Measurements from ENCODE around the gene EPS8L2.
"Not testable (repeated sequence)": the region's sequence is repeated elsewhere in the genome, so short reads cannot be mapped to it uniquely, and the experiment has no call there.

The EPS8L2 gene

DNA sequence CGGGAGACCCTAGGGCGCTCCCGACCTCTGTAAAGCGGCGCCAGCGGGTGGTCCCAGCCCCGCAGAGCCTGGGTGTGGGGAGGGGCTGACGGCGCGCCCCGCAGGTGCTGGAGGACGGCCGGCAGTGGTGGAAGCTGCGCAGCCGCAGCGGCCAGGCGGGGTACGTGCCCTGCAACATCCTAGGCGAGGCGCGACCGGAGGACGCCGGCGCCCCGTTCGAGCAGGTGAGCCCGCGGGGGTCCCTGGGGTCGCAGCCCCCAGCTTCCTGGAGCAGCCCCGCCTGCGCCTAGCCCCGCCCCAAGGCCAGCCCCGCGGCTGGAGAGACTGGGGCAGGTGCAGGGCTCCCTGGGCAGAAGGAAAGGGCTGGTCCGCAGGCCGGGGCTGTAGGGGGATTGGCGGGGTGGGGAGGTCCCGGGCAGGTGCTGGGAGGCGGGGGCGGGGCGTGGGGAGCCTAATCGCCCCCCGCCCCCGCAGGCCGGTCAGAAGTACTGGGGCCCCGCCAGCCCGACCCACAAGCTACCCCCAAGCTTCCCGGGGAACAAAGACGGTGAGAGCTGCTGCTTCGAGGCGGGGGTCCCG lies 19.7 kb downstream of the EPS8L2 start:
- DNase-seq (ENCODE audit: low read depth in 3 of 3), result no peak

DNA sequence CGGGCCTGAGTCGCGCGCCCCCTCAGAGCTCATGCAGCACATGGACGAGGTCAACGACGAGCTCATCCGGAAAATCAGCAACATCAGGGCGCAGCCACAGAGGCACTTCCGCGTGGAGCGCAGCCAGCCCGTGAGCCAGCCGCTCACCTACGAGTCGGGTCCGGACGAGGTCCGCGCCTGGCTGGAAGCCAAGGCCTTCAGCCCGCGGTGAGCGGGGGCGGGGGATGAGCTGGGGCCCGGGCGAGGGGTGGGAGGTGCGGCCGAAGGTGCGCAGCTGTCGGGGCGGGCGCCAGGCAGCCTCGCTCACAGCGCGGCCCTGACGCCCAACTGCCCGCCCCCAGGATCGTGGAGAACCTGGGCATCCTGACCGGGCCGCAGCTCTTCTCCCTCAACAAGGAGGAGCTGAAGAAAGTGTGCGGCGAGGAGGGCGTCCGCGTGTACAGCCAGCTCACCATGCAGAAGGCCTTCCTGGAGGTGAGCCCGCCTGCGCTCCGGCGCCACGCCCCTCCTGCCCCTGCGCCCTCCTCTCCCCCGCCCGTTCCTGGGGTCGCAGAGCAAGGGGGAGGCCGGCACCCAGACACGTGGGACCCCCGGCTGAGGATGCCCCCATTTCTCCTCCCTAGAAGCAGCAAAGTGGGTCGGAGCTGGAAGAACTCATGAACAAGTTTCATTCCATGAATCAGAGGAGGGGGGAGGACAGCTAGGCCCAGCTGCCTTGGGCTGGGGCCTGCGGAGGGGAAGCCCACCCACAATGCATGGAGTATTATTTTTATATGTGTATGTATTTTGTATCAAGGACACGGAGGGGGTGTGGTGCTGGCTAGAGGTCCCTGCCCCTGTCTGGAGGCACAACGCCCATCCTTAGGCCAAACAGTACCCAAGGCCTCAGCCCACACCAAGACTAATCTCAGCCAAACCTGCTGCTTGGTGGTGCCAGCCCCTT lies 20.5 kb downstream of the EPS8L2 start:
- peak in 1 of 3 experiments; percentile 53 for DNase-seq (ENCODE audit: low read depth in 3 of 3)

DNA sequence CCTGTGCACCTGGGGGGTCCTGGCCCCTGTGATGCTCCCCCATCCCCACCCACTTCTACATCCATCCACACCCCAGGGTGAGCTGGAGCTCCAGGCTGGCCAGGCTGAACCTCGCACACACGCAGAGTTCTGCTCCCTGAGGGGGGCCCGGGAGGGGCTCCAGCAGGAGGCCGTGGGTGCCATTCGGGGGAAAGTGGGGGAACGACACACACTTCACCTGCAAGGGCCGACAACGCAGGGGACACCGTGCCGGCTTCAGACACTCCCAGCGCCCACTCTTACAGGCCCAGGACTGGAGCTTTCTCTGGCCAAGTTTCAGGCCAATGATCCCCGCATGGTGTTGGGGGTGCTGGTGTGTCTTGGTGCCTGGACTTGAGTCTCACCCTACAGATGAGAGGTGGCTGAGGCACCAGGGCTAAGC lies 21.3 kb downstream of the EPS8L2 start:
- DNase-seq (ENCODE audit: low read depth in 3 of 3), result no peak

DNA sequence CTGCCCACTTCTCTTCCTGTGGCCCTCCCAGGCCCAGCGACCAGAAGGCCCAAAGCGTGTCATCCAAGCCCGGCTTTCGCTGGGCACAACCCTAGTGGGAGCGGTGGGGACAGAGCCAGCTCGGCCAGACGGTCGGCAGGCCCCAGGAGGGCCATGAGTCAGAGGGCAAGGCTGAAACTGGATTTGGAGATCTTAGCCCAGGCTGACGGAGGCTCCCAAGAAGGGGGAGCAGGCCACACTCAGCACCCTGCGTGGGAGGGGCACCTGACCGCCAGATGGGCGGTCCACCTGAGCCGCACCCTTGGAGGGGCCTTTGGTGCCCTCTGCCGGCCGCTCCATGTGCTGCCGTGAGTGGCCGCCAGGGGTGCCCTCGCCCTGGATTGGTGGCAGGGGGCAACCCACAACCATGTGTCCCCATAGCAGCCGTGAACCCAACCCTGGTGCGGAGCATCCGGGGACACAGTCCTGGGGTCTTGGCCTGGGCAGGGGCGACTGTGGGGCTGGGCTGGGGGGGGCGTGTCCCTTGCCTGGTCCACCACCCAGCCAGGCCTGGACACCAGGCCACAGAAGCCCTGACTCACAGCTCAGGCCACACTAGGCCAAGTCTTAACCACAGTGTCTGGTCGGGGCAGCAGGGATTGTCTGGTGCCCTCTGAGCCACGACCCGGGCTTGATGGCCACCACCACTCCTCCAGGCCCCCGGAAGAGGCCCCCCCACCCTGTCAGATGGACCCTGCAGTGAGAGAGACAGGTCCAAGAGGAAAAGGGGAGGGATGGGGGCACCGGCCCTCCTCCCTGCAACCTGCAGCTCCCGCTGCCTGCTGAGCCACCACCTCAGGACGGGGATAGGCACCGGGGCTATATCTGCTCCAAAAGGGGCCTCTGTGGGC lies 22.1 kb downstream of the EPS8L2 start:
- DNase-seq (ENCODE audit: low read depth in 3 of 3), result peak; percentile 58 to 80 (median 62)

DNA sequence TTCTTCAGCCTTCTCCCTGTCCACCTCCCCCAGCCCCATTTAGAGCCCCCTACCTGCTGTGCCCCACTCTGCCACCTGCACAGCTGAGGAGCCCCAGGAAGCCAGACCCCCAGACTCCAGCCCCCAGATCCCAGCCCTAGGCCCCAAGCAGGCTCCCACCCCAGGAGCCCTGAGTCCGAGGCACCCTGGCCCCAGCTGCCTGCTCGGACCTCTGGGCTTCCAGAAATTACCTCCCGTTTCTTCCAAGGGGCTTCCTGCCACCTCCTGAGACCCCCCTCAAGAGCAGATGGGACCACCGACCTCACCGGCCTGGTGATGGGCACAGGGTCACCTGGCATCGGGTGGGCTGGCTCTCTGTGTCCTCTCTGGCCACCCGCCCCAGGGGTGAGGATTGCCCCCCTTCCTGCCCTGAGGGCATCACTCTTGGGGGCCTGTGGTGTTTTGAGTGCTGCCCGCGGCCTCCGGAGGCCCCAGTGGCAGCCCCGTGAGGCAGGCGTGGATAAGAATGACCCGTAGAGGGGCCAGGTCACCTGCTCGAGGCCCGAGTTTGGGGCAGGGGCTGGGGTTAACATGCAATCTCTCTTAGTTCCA lies 23.0 kb downstream of the EPS8L2 start:
- no peak for DNase-seq (ENCODE audit: low read depth in 3 of 3)

DNA sequence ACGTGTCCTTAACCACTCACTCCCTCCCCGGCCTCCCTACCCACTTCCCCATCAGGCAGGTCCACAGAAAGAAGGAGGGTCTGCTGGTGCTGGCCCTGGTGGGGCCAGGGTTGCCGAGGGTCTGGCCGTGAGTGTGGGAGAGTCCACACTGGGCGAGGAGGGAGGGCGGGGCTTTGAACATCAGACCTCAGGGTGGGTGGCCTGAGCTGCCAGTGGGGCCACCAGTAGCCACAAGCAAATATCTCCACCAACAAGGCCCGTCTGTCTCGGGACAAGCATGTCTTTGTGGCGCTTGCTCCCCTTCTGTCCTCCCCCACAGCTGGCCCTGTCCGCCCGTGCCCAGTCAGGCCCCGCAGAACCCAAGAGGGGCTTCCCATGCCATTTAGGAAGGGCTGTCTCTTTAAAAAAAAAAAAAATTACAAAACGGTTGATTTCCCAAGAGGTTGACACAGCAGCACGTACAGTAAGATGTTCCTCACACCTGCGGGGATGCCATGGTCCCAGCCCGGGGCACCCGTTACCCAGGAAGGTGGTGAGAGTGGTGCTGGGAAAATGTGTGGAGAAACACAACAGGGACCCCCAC lies 23.6 kb downstream of the EPS8L2 start:
- DNase-seq (ENCODE audit: low read depth in 3 of 3), result no peak

DNA sequence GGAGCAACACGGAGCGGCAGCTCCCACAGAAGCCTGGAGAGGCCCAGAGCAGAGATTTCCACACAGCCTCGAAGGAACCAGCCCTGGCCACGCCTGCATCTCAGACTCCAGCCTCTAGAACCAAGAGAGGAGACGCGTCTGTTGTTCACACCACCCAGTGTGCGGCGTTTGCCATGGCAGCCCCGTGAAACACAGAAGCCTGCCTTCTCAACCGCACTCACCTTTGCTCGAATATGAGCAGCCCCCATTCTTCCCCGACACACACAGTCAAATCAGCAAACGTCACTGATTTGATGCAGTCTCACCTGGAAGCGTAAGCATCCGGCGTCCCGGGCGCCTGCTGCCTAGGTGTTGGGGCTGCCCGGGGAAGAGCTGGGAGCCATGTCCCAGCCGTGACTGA lies 27.0 kb downstream of the EPS8L2 start:
- no peak for DNase-seq (ENCODE audit: low read depth in 3 of 3)

DNA sequence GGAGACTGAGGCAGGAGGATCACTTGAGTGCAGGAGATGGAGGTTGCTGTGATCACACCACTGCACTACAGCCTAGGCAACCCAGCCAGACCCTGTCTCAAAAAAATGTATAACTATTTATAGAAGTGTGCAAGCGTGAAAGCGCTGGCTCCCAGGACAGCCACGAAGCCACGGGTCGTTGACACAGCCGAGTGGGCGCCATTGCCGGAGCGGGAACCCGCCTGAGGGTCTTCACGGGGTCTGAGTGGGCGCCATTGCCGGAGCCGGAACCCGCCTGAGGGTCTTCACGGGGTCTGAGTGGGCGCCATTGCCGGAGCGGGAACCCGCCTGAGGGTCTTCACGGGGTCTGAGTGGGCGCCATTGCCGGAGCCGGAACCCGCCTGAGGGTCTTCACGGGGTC lies 28.5 kb downstream of the EPS8L2 start:
- DNase-seq (ENCODE audit: low read depth in 3 of 3), result not testable (repeated sequence)

DNA sequence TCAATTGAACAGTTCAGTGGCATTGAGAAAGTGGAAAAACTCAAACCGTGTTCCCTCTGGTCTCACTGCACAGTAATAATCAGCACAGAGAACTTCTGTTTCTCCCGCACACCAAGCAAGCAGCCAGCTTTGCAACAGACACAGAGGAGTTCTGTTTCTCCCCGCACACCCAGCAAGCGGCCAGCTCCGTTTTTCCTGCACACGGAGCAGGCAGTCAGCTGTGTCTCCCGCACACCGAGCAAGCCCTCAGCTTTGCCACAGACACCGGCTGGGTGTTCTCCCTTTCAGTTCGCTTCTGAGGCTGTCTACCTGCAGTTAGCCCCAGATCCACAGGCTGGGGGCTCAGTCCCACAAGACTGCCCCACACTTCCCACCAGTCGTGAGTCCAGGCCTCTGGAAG lies 31.3 kb downstream of the EPS8L2 start:
- DNase-seq (ENCODE audit: low read depth in 3 of 3), result no peak

DNA sequence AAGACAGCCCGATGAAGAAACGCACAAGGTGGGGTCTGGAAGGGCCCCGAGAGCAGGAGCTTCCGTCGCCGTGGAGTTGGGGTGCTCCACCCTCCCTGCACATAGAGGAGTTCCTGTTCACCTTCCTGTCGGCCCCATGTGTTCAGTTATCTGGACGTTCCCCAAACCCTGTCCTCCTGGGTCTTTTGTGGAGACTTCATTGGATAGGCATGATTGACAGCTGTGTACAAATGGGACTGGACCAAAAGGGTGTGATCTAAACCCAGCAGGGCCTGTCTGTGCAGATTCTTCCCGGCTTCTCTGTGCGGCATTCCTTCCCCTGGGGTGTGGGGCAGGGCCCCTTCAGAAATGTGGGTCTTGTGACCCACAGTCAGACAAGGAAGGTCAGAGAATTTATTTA lies 31.9 kb downstream of the EPS8L2 start:
- DNase-seq (ENCODE audit: low read depth in 3 of 3), result not testable (repeated sequence)

DNA sequence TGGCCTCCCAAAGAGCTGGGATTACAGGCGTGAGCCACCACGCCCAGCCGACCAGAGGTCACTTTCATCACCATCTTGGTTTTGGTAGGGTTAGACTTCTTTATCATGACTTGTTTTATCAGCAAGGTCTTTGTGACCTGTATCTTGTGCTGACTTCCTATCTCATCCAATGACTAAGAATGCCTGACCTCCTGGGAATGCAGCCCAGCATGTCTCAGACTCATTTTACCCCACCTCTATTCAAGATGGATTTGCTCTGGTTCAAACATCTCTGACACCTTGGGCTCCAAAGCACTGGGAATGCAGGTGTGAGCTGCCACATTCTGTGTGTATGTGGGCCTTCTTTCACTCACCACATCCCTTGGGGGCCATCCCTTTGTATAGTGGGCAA lies 36.1 kb downstream of the EPS8L2 start:
- DNase-seq (ENCODE audit: low read depth in 3 of 3), result no peak

DNA sequence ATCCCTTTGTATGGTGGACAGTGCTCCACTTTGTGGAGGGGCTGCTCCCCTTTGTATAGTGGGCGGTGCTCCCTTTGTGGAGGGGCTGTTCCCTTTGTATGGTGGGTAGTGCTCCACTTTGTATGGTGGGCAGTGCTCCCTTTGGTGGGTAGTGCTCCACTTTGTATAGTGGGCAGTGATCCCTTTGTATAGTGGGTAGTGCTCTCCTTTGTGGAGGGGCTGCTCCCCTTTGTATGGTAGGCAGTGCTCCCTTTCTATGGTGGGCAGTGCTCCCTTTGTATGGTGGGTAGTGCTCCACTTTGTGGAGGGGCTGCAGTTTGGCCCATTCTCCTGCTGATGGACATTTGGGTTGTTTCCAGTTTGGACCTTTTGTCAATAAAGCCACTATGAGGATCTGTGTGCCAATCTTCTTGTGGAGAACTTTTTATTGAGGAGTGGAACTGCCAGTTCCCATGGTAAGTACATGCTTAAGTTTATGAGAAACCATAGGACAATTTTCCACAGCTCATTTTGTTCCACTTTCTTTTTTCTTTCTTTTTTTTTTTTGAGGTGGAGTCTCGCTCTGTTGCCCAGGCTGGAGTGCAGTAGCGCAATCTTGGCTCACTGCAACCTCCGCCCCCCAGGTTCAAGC lies 36.7 kb downstream of the EPS8L2 start:
- DNase-seq (ENCODE audit: low read depth in 3 of 3), result no peak

DNA sequence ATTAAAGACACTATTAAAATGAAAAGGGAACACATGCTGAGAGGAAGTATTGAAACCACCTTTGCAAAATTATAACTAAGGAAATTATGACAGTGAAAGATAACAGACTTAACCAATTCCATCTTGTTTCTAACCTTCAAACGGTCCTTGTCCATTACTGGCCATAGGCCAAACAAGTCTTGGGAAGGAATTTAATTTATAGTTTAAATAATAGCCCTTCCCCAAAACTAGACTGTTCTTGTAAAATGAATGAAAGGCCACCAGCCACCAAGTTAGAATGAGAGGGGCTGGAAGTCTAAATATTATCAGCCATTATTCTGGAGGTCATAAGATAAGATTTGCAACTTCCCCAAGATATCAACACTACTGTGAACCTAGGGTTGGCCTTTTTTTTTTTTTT lies 39.4 kb downstream of the EPS8L2 start:
- no peak for DNase-seq (ENCODE audit: low read depth in 3 of 3)

DNA sequence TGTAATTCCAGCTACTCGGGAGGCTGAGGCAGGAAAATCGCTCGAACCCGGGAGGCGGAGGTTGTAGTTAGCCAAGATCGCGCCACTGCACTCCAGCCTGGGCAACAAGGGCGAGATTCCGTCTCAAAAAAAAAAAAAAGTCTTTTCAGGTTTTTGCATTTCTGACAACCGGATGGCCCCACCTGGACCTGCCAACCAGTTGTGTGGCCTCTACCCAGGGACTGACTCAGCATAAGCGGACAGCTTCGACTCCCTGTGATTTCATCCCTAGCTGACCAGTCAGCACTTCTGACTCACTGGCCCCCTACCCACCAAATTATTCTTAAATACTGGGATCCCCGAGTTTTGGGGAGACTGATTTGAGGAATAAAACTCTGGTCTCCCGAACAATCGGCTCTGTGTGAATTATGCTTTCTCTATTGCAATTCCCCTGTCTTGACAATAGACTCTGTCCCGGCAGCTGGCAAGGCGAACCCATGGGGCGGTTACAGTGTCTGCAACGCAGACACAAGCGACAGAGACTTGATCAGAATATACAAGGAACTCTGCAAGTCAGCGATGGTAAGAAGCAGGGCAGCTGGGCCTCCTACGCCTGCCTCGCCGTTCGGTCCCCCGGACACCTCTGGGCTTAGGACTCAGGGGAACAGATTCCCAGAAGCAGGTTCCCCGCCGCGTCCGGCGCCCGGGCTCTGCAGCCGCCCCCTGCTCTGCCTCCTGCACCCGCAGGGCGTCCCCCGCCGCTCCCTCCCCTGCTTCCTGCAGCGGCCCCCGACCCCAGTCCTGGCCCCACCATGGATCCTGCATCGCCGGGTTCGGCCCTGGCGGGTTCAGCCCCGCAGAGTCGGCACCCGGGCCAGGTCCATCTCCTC lies 40.5 kb downstream of the EPS8L2 start:
- no peak for DNase-seq (ENCODE audit: low read depth in 3 of 3)

DNA sequence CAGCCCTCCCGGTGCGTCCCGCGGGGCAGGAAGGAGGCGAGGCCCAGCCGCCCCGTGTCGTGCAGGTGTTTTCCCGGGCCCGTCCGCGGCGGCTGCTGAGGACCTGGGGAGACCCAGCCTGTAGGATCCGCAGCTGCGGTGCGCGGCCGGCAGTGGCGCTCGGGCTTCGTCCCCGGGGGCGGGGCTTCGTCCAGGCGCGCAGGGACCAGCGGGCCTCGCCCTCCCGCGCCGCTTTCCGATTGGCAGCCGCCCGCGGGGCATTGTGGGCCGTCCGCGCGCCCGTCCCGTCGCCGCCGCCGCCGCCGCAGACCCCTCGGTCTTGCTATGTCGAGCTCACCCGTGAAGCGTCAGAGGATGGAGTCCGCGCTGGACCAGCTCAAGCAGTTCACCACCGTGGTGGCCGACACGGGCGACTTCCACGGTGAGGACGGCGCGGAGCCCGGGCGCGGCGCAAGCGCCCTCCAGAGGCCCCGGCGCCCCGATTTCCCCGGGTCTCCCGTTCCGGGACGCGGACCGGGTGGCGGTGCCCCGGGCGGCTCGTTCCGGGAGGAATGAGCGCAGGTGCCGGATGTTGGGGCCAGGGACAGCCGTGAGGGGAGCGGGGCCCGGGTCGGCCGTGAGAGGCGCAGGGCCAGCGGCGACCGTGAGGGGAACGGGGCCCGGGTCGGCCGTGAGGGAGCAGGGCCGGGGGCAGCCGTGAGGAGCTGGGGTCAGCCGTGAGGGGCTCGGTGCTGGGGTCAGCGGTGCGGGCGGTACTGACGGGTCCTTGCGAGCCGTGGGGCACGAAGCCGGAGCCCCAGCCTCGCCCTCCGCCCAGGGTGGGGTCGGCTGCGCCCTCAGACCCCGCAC lies 41.4 kb downstream of the EPS8L2 start, which contains the start of gene TALDO1:
TSS of gene TALDO1 (plus strand) at position 307 of the 849 bp plus-strand sequence. CDS start at position 325, 18 bp downstream.
- peak; percentile 63 to 92 (median 73) for DNase-seq (ENCODE audit: low read depth in 3 of 3)

DNA sequence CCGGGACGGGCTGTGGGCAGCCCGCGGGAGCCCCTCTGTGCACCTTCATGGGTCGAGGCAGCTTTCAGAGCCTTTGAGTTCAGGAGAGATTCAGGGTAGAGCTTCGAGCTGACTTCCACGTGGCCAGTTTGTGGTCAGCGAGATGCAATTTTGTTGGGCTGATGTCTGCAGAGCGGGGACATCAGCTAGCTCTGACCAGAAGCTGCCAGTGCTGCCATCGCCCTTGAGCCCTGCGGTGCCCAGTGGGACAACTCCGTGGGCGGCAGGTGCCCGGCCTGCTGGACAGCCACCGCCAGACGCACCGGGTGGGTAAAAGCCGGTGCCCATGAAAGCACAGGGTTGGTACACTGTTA lies 42.0 kb downstream of the EPS8L2 start:
- no peak for DNase-seq (ENCODE audit: low read depth in 3 of 3)

DNA sequence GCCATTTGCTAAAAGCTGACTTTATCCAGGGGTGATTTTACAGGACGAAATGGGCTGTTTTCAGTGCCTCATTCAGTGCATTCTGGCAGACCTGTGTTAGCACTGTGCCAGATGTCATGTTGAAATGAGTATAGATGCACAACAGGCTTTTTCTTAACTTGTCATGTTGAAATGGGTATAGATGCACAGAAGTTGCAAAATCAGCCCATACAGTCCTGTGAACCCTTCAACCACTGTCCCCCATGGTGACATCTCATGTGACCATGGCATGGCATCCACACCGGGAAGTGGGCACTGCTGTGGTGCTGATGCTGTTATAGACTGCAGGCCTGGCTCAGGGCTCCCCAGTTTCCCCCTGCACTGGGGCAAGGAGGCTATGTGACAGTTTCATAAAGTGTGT lies 43.7 kb downstream of the EPS8L2 start:
- DNase-seq (ENCODE audit: low read depth in 3 of 3), result no peak

DNA sequence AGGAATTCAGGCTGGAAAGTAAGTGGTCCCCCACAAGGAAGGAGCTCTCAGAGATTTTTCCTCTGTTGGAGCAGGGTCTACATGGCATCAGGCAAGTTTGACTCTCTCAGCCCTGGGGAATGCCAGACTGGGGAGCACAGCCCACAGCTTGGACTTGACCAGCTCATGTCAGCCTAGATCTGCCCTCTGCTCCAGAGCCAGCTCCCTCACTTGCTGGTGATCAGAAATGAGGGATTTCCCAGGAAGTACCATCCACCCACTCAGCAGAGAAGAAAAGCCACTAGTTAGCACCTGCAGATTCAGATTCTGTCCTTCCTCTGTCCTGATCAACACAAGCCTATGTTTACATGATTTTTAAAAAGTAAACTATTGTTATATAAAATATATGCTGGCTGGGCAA lies 54.2 kb downstream of the EPS8L2 start:
- DNase-seq (ENCODE audit: low read depth in 3 of 3), result no peak

DNA sequence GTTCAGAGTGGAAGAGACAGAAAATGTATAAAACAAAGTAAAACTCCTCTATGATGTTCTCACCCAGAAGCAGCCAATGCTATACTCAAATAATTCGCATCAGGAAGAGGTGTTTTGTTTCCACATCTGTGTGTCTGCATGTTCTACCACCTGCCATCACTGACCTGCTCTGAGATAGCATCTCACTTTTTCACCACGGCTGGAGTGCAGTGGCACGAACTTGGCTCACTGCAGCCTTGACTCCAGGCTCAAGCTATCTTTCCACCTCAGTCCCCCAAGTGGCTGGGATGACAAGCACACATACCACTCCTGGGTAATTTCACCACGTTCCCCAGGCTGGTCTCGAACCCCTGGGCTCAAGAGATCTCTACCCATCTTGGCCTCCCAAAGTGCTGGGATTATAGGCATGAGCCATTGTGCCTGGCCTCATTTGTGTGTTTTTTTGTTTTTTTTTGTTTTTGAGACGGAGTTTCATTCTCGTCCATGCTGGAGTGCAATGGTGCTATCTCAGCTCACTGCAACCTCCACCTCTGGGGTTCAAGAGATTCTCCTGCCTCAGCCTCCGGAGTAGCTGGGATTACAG lies 55.6 kb downstream of the EPS8L2 start:
- DNase-seq (ENCODE audit: low read depth in 3 of 3), result no peak
